Measurements from ENCODE around the gene CYB561D2.

The CYB561D2 gene

GRCh38 chr3:50396502-50396901 lies 45.8 kb downstream of the CYB561D2 start:
- H3K27ac ChIP-seq (ENCODE audit: low read depth, low read length): no peak overlapping the region
- no peaks in the 10 kb centered on the region for H3K36me3 ChIP-seq (ENCODE audit: low read length)
- H3K27me3 ChIP-seq (ENCODE audit: low read length): no peaks in the 10 kb centered on the region
- H3K9ac ChIP-seq (ENCODE audit: low read length): no peak overlapping the region
- no peak overlapping the region for H3K4me3 ChIP-seq (ENCODE audit: insufficient read depth, low read length, poor library complexity, severe bottlenecking)
- no peak overlapping the region for H3K4me2 ChIP-seq (ENCODE audit: low read depth, low read length, poor library complexity, severe bottlenecking)
- TF ChIP-seq EZH2phosphoT487 (conservative IDR thresholded peaks at IDR 0.05; ENCODE audit: low read length) (no peak), CTCF (IDR thresholded peaks at IDR 0.05; ENCODE audit: insufficient read depth, low read length, poor library complexity, severe bottlenecking) (no peak)
- H3K79me2 ChIP-seq (ENCODE audit: insufficient read depth, low read length): no peaks in the 10 kb centered on the region
- no peaks in the 10 kb centered on the region for H3K9me3 ChIP-seq (ENCODE audit: insufficient read depth, low read length)
- H2AFZ ChIP-seq (ENCODE audit: low read depth, low read length, severe bottlenecking): no peak overlapping the region
- H3F3A ChIP-seq (ENCODE audit: insufficient read depth): no peaks in the 10 kb centered on the region
- H4K20me1 ChIP-seq (ENCODE audit: low read depth, low read length): no peaks in the 10 kb centered on the region
- H3K9me2 ChIP-seq (replicated peaks; ENCODE audit: insufficient read depth, low read length): no peaks in the 10 kb centered on the region

DNA sequence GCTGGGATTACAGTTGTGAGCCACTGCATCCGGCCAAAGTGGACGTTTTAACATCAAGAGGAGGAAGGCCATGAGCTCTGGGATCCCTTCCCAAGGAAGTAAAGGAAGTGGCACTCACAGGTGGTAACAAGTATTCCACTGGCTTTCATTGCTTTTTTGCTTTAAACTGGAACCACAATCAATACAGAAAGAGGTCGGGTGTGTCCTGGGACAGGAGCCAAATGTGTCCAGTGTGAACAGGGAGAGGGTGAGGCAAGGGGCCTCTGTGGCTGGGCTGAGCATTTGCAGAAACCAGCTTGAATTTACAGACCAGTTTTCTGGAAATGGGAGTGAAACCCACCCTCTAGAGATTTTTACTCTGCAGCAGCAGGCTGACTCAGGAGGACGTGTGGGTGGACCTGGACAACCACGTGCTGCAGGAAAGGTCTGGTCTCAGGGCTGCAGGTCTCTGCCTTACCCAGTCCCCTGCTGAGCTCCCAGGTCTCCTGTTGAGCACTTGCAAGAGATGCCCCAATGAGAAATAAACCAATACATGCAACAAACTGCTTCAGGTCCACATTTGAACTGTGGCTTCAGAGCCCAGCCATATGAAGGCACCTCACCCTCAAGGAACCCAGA lies 51.4 kb downstream of the CYB561D2 start:
- H3K27ac ChIP-seq (ENCODE audit: low read depth, low read length): no peak overlapping the region
- H2AFZ ChIP-seq (ENCODE audit: low read depth, low read length, severe bottlenecking): no peak overlapping the region
- H3K4me3 ChIP-seq (ENCODE audit: insufficient read depth, low read length, poor library complexity, severe bottlenecking): no peak overlapping the region
- H3K79me2 ChIP-seq (ENCODE audit: insufficient read depth, low read length): no peaks in the 10 kb centered on the region
- TF ChIP-seq CTCF (IDR thresholded peaks at IDR 0.05; ENCODE audit: insufficient read depth, low read length, poor library complexity, severe bottlenecking): no peak
- TF ChIP-seq EZH2phosphoT487 (conservative IDR thresholded peaks at IDR 0.05; ENCODE audit: low read length): no peak
- no peak overlapping the region for H3K4me2 ChIP-seq (ENCODE audit: low read depth, low read length, poor library complexity, severe bottlenecking)
- no peaks in the 10 kb centered on the region for H3F3A ChIP-seq (ENCODE audit: insufficient read depth)
- H3K27me3 ChIP-seq (ENCODE audit: low read length): no peaks in the 10 kb centered on the region
- H3K9ac ChIP-seq (ENCODE audit: low read length): no peak overlapping the region
- no peaks in the 10 kb centered on the region for H4K20me1 ChIP-seq (ENCODE audit: low read depth, low read length)
- no peaks in the 10 kb centered on the region for H3K9me2 ChIP-seq (replicated peaks; ENCODE audit: insufficient read depth, low read length)
- H3K36me3 ChIP-seq (ENCODE audit: low read length): no peaks in the 10 kb centered on the region
- H3K9me3 ChIP-seq (ENCODE audit: insufficient read depth, low read length): no peaks in the 10 kb centered on the region

All from SU-DHL-6 (cell line).